GM23338 (cell line): ENCODE data around the gene RBFOX1. TPM values are rescaled to one million over a fixed set of nuclear protein-coding genes. Genes with fewer than 3 reads are reported as not detected.

Experiments used
- ATAC-seq: fragments of 200-7000 bp; cut with Tn5 transposase; 3 replicates; pipeline ENCODE4 v1.9.1; 2020
- DNase-seq: peaks from one replicate; pipeline ENCODE4 v3.0.0-alpha.2; 2015; ENCODE audit warnings: low spot score
- H2AFZ ChIP-seq: fragments of 200-600 bp; sonication (generic); 2 replicates; pipeline ENCODE4 v1.8.0; 2016; ENCODE audit warnings: antibody characterized with exemption, mild to moderate bottlenecking, moderate library complexity
- H3F3A ChIP-seq: fragments of 200-600 bp; sonication (generic); replicated peaks from 2 replicates; pipeline ENCODE4 v1.8.0; 2017; ENCODE audit warnings: antibody characterized with exemption, mixed run types, low read depth
- H3K27ac ChIP-seq: fragments of 200-600 bp; sonication (generic); 2 replicates; pipeline ENCODE4 v1.6.1; 2016; ENCODE audit warnings: low read depth
- H3K27me3 ChIP-seq: fragments of 200-600 bp; sonication (generic); 2 replicates; pipeline ENCODE4 v1.8.0; 2016; ENCODE audit warnings: mild to moderate bottlenecking, mixed run types, moderate library complexity; ENCODE audit not compliant: insufficient read depth
- H3K36me3 ChIP-seq: fragments of 200-600 bp; sonication (generic); 2 replicates; pipeline ENCODE4 v1.8.0; 2016; ENCODE audit warnings: mild to moderate bottlenecking; ENCODE audit not compliant: insufficient read depth
- H3K4me1 ChIP-seq: fragments of 200-600 bp; sonication (generic); 2 replicates; pipeline ENCODE4 v1.8.0; 2016; ENCODE audit warnings: mild to moderate bottlenecking, moderate library complexity; ENCODE audit not compliant: insufficient read depth
- H3K4me2 ChIP-seq: fragments of 200-600 bp; sonication (generic); 2 replicates; pipeline ENCODE4 v1.7.1; 2017; ENCODE audit warnings: mixed run types
- H3K4me3 ChIP-seq: fragments of 200-600 bp; sonication (generic); 2 replicates; pipeline ENCODE4 v1.6.1; 2016; ENCODE audit warnings: mixed run types
- H3K79me2 ChIP-seq: fragments of 200-600 bp; sonication (generic); replicated peaks from 2 replicates; pipeline ENCODE4 v1.8.0; 2017; ENCODE audit warnings: mild to moderate bottlenecking; ENCODE audit not compliant: insufficient read depth
- H3K9me2 ChIP-seq: fragments of 200-600 bp; sonication (generic); 2 replicates; pipeline ENCODE4 v1.8.0; 2017; ENCODE audit not compliant: insufficient read depth
- H4K20me1 ChIP-seq: fragments of 200-600 bp; sonication (generic); replicated peaks from 2 replicates; pipeline ENCODE4 v1.8.0; 2017; ENCODE audit warnings: mild to moderate bottlenecking; ENCODE audit not compliant: insufficient read depth
- H3K27ac Mint-ChIP-seq: 2 replicates; pipeline ENCODE4 v1.8.0; 2020; ENCODE audit warnings: inconsistent platforms, mild to moderate bottlenecking, moderate library complexity, mixed read lengths
- H3K27me3 Mint-ChIP-seq: 3 replicates; pipeline ENCODE4 v1.8.0; 2022; ENCODE audit warnings: low read depth, mild to moderate bottlenecking, moderate library complexity, mixed read lengths, inconsistent platforms; ENCODE audit not compliant: insufficient read depth, poor library complexity
- H3K36me3 Mint-ChIP-seq: 3 replicates; pipeline ENCODE4 v1.8.0; 2021; ENCODE audit warnings: low read depth, mild to moderate bottlenecking, inconsistent platforms, moderate library complexity, mixed read lengths
- H3K4me1 Mint-ChIP-seq: 3 replicates; pipeline ENCODE4 v1.8.0; 2020; ENCODE audit warnings: mild to moderate bottlenecking, inconsistent platforms, mixed read lengths
- H3K4me3 Mint-ChIP-seq: 3 replicates; pipeline ENCODE4 v1.8.0; 2021; ENCODE audit warnings: moderate library complexity, mild to moderate bottlenecking, inconsistent platforms, mixed read lengths
- H3K9me3 Mint-ChIP-seq: 3 replicates; pipeline ENCODE4 v1.8.0; 2020; ENCODE audit warnings: moderate library complexity, mild to moderate bottlenecking, inconsistent platforms, mixed read lengths
- CREB1 ChIP-seq: fragments of 250-450 bp; sonication (Bioruptor Pico); IDR thresholded peaks from 2 replicates; pipeline ENCODE4 v1.5.0; 2020; ENCODE audit warnings: low read depth, mild to moderate bottlenecking, moderate library complexity
- CTCF ChIP-seq, 2 experiments: fragments of 200-600 bp in 1 of 2; sonication (generic) in 1 of 2; conservative IDR thresholded peaks; 2 replicates each; pipeline versions ENCODE4 v1.5.1 to v1.6.1; 2016 to 2017; ENCODE audit warnings: antibody characterized with exemption in 2 of 2, low read depth in 2 of 2, mild to moderate bottlenecking in 2 of 2, moderate library complexity in 1 of 2
- ETS1 ChIP-seq: IDR thresholded peaks from 2 replicates; pipeline ENCODE4 v1.6.1; 2016; ENCODE audit warnings: antibody characterized with exemption
- EZH2 ChIP-seq: fragments of 200-600 bp; sonication (generic); IDR thresholded peaks from one replicate; pipeline ENCODE4 v1.8.0; 2017; ENCODE audit warnings: antibody characterized with exemption, mild to moderate bottlenecking, low read depth; ENCODE audit not compliant: unreplicated experiment
- EZH2phosphoT487 ChIP-seq: fragments of 200-600 bp; sonication (generic); IDR thresholded peaks from one replicate; pipeline ENCODE4 v1.8.1; 2018; ENCODE audit warnings: antibody characterized with exemption; ENCODE audit not compliant: unreplicated experiment
- JUNB ChIP-seq: IDR thresholded peaks from one replicate; pipeline ENCODE4 v1.6.1; 2016; ENCODE audit warnings: antibody characterized with exemption; ENCODE audit not compliant: unreplicated experiment
- NANOG ChIP-seq: IDR thresholded peaks from 2 replicates; pipeline ENCODE4 v1.6.1; 2016; ENCODE audit warnings: antibody characterized with exemption, borderline replicate concordance
- POLR2AphosphoS5 ChIP-seq: IDR thresholded peaks from 2 replicates; pipeline ENCODE4 v1.6.1; 2016; ENCODE audit warnings: antibody characterized with exemption, low read depth
- STAT1 ChIP-seq: IDR thresholded peaks from one replicate; pipeline ENCODE4 v1.6.1; 2016; ENCODE audit warnings: antibody characterized with exemption; ENCODE audit not compliant: unreplicated experiment
- ZNF331 ChIP-seq: fragments of 250-450 bp; sonication (Bioruptor Pico); IDR thresholded peaks from 2 replicates; pipeline ENCODE4 v1.5.0; 2020; ENCODE audit warnings: low read depth, mild to moderate bottlenecking, moderate library complexity
- ZNF462 ChIP-seq: fragments of 250-450 bp; sonication (Bioruptor Pico); IDR thresholded peaks from 2 replicates; pipeline ENCODE4 v1.5.0; 2020; ENCODE audit warnings: mild to moderate bottlenecking, moderate library complexity
- polyA plus RNA-seq: library from polyadenylated mRNA; unstranded; fragments of >200 nt; fragmentation: Nextera tagmentation; extraction: Ambion mirVana; gene quantifications from 2 replicates; pipeline ENCODE4 v1.2.1, GENCODE V29; 2016
- total RNA-seq: library from RNA; depleted of rRNA; stranded (reverse); fragments of >200 nt; shearing (Covaris generic); gene quantifications from 2 replicates; pipeline ENCODE4 v1.2.3, GENCODE V29; 2014

The RBFOX1 gene
- total and polyA plus RNA-seq, 2 experiments from 2014 or later = 2.5 to 3.6 TPM

- Histone ChIP-seq H3K9me2 (no peaks in the 10 kb centered on the region), H3F3A (no peaks in the 10 kb centered on the region), H3K27ac (no peak overlapping the region), H4K20me1 (no peaks in the 10 kb centered on the region), H3K4me2 (no peak overlapping the region), H3K27me3 (no peaks in the 10 kb centered on the region), H3K36me3 (no peaks in the 10 kb centered on the region; the same call in 1 of the 2 replicates), H3K79me2 (no peaks in the 10 kb centered on the region), H3K4me1 (no peaks in the 10 kb centered on the region), H2AFZ (no peak overlapping the region), H3K4me3 (no peak overlapping the region)
- no peak overlapping the region for H3K4me3 Mint-ChIP-seq
- peaks cover 5% of the 10 kb centered on the region; the same call in 1 of the 3 replicates for H3K9me3 Mint-ChIP-seq
- no peaks in the 10 kb centered on the region for H3K27me3 Mint-ChIP-seq
- TF ChIP-seq CTCF (conservative IDR thresholded peaks at IDR 0.05; ENCODE audit: low read depth in 2 of 2) (no peak), JUNB (no peak), EZH2 (no peak), NANOG (no peak), EZH2phosphoT487 (no peak), STAT1 (no peak), ZNF331 (no peak), ZNF462 (CRISPR knock-in tag) (no peak), ETS1 (no peak), POLR2AphosphoS5 (no peak), CREB1 (CRISPR knock-in tag) (no peak)
- ATAC-seq = no peak
- no peak overlapping the region for H3K27ac Mint-ChIP-seq
- peaks cover 10% of the 10 kb centered on the region for H3K4me1 Mint-ChIP-seq
- DNase-seq = no peak
- no peaks in the 10 kb centered on the region for H3K36me3 Mint-ChIP-seq
These were observed 88.2 kb downstream of the RBFOX1 start for GRCh38 chr16:7420843-7421242.
